ENCODE data around the gene AMBP. TPM values are rescaled to one million over a fixed set of nuclear protein-coding genes. Genes with fewer than 3 reads are reported as not detected.

The AMBP gene
- total and polyA plus RNA-seq, 2 of the 13 experiments (the other 11 are each of a cell fraction or from before 2014, with no cell fraction given), result 1,510 to 2,580 TPM

GRCh38 chr9:114117614-114117995, 39.5 kb upstream of the AMBP start (continued):
- TF ChIP-seq DBP (CRISPR knock-in tag; IDR thresholded peaks at IDR 0.05; ENCODE audit: not compliant biosample characterization) (no peak), SYNCRIP (IDR thresholded peaks at IDR 0.05; ENCODE audit: insufficient read depth, low read depth, low read length) (no peak), ZKSCAN1 (IDR thresholded peaks at IDR 0.05; ENCODE audit: low read length) (no peak), ZNF780A (CRISPR knock-in tag; IDR thresholded peaks at IDR 0.05) (no peak), PRPF4 (IDR thresholded peaks at IDR 0.05; ENCODE audit: low read depth, low read length, poor library complexity, severe bottlenecking) (no peak), EED (CRISPR knock-in tag; IDR thresholded peaks at IDR 0.05) (no peak), RARA (CRISPR knock-in tag; IDR thresholded peaks at IDR 0.05) (peak; percentile 61; the same call in 1 of the 2 replicates), ZNF781 (CRISPR knock-in tag; IDR thresholded peaks at IDR 0.05; ENCODE audit: borderline replicate concordance, not compliant biosample characterization) (no peak), ZNF101 (CRISPR knock-in tag; IDR thresholded peaks at IDR 0.05; ENCODE audit: borderline replicate concordance, low read depth) (no peak), NFE2 (CRISPR knock-in tag; IDR thresholded peaks at IDR 0.05) (no peak), ZC3H4 (CRISPR knock-in tag; IDR thresholded peaks at IDR 0.05; ENCODE audit: borderline replicate concordance) (no peak), ZNF800 (CRISPR knock-in tag; IDR thresholded peaks at IDR 0.05) (no peak), USF2 (IDR thresholded peaks at IDR 0.05; ENCODE audit: low read depth, low read length) (no peak), USF2 (CRISPR knock-in tag; IDR thresholded peaks at IDR 0.05; ENCODE audit: borderline replicate concordance) (no peak), ZNF282 (IDR thresholded peaks at IDR 0.05; ENCODE audit: partially characterized antibody) (no peak), E2F5 (CRISPR knock-in tag; conservative IDR thresholded peaks at IDR 0.05) (no peak), NFATC3 (CRISPR knock-in tag; IDR thresholded peaks at IDR 0.05) (no peak), ZNF205 (CRISPR knock-in tag; IDR thresholded peaks at IDR 0.05) (no peak)
- TF ChIP-seq, protein P1, sequence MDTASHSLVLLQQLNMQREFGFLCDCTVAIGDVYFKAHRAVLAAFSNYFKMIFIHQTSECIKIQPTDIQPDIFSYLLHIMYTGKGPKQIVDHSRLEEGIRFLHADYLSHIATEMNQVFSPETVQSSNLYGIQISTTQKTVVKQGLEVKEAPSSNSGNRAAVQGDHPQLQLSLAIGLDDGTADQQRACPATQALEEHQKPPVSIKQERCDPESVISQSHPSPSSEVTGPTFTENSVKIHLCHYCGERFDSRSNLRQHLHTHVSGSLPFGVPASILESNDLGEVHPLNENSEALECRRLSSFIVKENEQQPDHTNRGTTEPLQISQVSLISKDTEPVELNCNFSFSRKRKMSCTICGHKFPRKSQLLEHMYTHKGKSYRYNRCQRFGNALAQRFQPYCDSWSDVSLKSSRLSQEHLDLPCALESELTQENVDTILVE (CRISPR knock-in tag; IDR thresholded peaks at IDR 0.05), result no peak
- TF ChIP-seq, protein P2, sequence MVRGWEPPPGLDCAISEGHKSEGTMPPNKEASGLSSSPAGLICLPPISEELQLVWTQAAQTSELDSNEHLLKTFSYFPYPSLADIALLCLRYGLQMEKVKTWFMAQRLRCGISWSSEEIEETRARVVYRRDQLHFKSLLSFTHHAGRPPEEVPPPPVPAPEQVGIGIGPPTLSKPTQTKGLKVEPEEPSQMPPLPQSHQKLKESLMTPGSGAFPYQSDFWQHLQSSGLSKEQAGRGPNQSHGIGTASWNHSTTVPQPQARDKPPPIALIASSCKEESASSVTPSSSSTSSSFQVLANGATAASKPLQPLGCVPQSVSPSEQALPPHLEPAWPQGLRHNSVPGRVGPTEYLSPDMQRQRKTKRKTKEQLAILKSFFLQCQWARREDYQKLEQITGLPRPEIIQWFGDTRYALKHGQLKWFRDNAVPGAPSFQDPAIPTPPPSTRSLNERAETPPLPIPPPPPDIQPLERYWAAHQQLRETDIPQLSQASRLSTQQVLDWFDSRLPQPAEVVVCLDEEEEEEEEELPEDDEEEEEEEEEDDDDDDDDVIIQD (CRISPR knock-in tag; IDR thresholded peaks at IDR 0.05; ENCODE audit: low read depth), result no peak
- TF ChIP-seq, protein P3, sequence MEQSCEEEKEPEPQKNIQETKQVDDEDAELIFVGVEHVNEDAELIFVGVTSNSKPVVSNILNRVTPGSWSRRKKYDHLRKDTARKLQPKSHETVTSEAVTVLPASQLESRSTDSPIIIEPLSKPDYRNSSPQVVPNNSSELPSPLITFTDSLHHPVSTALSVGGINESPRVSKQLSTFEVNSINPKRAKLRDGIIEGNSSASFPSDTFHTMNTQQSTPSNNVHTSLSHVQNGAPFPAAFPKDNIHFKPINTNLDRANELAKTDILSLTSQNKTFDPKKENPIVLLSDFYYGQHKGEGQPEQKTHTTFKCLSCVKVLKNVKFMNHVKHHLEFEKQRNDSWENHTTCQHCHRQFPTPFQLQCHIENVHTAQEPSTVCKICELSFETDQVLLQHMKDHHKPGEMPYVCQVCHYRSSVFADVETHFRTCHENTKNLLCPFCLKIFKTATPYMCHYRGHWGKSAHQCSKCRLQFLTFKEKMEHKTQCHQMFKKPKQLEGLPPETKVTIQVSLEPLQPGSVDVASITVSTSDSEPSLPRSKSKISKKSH (CRISPR knock-in tag; IDR thresholded peaks at IDR 0.05; ENCODE audit: borderline replicate concordance), result no peak
